HG03064 (cell line): ENCODE results near the gene FGF4.
"Not testable (repeated sequence)": the region's sequence is repeated elsewhere in the genome, so short reads cannot be mapped to it uniquely, and the experiment has no call there.

ENCODE experiments used
- ATAC-seq: cut with Tn5 transposase; IDR thresholded peaks from one replicate; pipeline ENCODE4 v1.9.1; 2021; ENCODE audit warnings: low read depth; ENCODE audit not compliant: unreplicated experiment

The FGF4 gene

GRCh38 chr11:69774354-69775162 lies 583 bp downstream of the FGF4 start:
- ATAC-seq, result no peak

GRCh38 chr11:69773626-69774353 lies 1.4 kb downstream of the FGF4 start:
- no peak for ATAC-seq

- ATAC-seq, result no peak
Observed at GRCh38 chr11:69771466-69771865, 3.7 kb downstream of the FGF4 start.

- no peak for ATAC-seq
Observed at GRCh38 chr11:69770540-69770939, 4.6 kb downstream of the FGF4 start.

- no peak for ATAC-seq
Observed at GRCh38 chr11:69765498-69765995, 9.6 kb downstream of the FGF4 start.

GRCh38 chr11:69764918-69765317 lies 10.2 kb downstream of the FGF4 start:
- ATAC-seq, result not testable (repeated sequence)

GRCh38 chr11:69760319-69760718 lies 14.8 kb downstream of the FGF4 start:
- ATAC-seq, result no peak

GRCh38 chr11:69752890-69753289 lies 22.3 kb downstream of the FGF4 start:
- ATAC-seq, result no peak

GRCh38 chr11:69750875-69751597 lies 24.1 kb downstream of the FGF4 start:
- no peak for ATAC-seq

GRCh38 chr11:69750108-69750850 lies 24.9 kb downstream of the FGF4 start:
- no peak for ATAC-seq

- ATAC-seq, result no peak
Observed at GRCh38 chr11:69748637-69749036, 26.5 kb downstream of the FGF4 start.

- no peak for ATAC-seq
Observed at GRCh38 chr11:69746752-69747742, 28.1 kb downstream of the FGF4 start.

GRCh38 chr11:69746140-69746539 lies 29.0 kb downstream of the FGF4 start:
- no peak for ATAC-seq

- no peak for ATAC-seq
Observed at GRCh38 chr11:69745201-69745600, 29.9 kb downstream of the FGF4 start.

- no peak for ATAC-seq
Observed at GRCh38 chr11:69744435-69744834, 30.7 kb downstream of the FGF4 start.

- ATAC-seq, result no peak
Observed at GRCh38 chr11:69734841-69735240, 40.3 kb downstream of the FGF4 start.

- no peak for ATAC-seq
Observed at GRCh38 chr11:69734367-69734766, 40.8 kb downstream of the FGF4 start.

- ATAC-seq, result no peak
Observed at GRCh38 chr11:69732910-69733309, 42.2 kb downstream of the FGF4 start.

GRCh38 chr11:69731110-69731509 lies 44.0 kb downstream of the FGF4 start:
- ATAC-seq, result no peak
